ENCODE measurements around the gene UBQLN3.

The UBQLN3 gene

GRCh38 chr11:5509803-5510202 is at the start of gene UBQLN3:
UBQLN3 (minus strand) TSS chr11:5509957; CDS start chr11:5509558, 399 bp downstream.
- no peak for DNase-seq

- DNase-seq: no peak
These were observed 48.0 kb upstream of the UBQLN3 start for GRCh38 chr11:5557751-5558150.

DNA sequence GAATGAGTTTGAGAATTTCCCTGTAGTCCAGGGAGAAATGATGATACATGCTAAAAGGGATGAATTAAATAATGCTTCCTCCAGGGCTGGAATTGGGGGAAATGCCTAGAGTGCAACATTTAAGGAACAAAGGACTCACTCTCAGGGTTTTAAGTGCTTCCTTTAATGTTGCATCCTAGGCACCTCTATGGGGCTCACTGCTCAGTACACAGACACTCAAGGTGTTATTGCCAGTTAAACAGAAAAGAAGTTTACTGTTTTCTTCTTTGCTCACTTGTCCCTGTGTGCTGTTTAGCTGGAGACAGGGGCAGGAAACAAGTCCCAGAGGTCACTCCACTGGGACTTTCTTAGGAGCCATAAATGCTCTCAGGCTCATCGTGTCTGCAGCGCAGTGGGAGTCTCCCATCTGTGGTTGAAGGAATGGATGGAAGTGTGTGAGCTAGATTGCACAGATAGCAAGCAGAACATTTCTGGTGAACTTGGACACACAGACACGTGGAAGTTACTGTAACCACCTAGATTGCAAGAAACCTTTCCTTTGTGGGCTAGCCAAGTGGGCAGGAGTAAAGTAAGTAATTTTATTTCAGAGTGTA is 46.9 kb upstream of the UBQLN3 start:
- DNase-seq: no peak

GRCh38 chr11:5553343-5553742 is 43.6 kb upstream of the UBQLN3 start:
- no peak for DNase-seq

DNA sequence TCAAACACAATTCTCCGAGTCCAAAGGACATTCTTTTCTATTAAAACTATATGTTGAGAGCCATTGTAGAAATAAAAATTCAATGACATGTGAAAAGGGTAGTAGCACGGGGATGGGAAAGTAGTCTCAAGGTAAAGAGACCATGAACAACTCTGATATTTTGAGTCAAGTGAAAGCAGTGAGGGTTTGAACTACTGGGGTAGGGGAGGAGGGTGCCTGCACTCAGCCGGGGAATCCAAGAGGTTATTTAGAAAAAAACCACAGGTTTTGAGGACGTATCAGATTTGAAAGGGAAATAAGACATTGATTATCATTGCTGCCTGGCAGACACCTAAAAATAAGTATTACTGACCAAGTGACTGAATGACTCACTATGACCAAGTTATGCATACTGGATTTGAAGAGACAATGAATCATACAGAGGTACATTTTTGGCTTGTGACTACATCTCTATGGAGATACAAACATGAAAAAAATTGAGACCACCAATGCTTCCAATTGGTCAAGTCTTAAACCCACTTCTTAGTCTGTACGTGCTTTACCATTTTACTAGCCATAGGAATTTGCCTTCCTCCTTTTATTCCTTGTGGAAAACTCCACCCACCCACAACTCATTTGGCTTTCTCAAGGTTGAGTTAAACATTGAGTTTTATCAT is 40.8 kb upstream of the UBQLN3 start:
- DNase-seq: no peak

DNA sequence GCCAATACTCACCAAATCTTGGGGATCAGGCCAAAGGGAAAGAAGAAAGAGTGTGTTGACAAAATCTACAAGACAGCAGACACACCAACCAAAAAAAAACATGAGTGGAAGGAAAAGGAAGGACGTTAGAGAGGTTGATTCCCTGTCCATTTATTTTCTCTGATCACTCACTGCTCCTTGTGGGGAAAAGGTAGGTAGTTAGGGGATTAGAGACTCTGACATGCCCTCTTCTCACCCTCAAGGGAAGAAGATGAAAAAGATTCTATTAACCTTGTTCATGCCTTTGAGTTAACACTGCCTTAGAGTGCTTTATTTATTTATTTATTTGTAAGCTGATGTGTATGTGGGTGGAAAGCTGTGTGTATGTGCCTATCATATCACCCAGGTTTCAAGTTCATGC is 38.7 kb upstream of the UBQLN3 start, which contains the start of gene OR52H1:
TSS of gene OR52H1 (minus strand) at position 101 of the 400 bp plus-strand sequence. CDS start 3,035 bp downstream, outside the sequence.
- DNase-seq: no peak

DNA sequence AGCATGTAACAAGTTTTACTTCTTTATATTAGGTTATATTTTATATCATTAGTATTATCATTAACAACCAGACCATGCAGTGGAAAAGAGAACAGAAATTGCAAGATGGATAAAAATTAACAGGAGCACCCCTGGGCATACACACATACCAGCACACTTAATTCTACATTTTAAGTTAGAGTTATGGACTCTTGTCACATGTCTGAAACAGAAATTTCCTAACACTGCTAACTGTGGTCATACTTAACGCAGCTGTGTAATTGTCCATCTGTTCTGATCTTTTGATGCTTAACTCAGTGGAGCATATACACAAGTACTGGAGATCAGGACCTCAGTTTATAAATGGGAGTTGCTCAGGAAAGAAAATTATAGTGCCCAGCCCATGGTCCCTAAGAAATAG is 38.2 kb upstream of the UBQLN3 start:
- no peak for DNase-seq

- DNase-seq: no peak
These were observed 36.7 kb upstream of the UBQLN3 start for GRCh38 chr11:5546457-5546856.

GRCh38 chr11:5541427-5541826 is 31.7 kb upstream of the UBQLN3 start:
- DNase-seq: no peak

DNA sequence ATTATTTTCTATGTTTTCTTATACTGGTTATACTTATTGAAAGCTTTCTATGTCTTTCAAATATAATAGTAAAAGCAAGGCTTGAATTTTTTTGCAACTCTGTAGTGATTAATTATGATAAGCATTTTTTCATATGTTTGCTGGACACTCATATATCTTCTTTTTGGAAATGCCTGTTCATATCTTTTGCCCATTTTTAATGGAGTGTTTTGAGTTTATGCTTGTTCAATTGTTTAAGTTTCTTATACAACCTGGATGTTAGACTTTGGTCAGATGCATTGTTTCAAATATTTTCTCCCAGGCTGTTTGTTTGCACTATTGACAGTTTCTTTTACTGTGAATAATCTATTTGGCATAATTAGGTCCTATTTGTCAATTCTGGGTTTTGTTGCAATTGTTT is 26.7 kb upstream of the UBQLN3 start:
- DNase-seq: no peak

DNA sequence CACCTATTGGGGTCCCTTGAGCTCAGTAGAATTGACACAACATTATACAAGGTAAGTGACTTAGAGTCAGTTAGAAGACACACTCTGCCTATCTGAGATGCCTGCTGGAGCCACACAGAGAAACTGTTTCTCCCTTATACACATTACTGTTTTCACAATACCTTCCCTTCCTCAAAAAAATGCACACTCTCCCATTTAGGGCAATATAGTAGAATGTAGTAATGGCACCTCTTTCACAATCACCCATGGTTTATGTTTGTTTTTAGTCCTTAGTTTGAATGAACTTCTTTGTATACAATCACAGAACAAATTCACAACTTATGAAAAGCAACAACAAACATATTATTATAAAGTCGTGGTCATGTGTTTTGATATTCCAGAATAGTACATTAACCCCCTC is 24.3 kb upstream of the UBQLN3 start:
- no peak for DNase-seq

DNA sequence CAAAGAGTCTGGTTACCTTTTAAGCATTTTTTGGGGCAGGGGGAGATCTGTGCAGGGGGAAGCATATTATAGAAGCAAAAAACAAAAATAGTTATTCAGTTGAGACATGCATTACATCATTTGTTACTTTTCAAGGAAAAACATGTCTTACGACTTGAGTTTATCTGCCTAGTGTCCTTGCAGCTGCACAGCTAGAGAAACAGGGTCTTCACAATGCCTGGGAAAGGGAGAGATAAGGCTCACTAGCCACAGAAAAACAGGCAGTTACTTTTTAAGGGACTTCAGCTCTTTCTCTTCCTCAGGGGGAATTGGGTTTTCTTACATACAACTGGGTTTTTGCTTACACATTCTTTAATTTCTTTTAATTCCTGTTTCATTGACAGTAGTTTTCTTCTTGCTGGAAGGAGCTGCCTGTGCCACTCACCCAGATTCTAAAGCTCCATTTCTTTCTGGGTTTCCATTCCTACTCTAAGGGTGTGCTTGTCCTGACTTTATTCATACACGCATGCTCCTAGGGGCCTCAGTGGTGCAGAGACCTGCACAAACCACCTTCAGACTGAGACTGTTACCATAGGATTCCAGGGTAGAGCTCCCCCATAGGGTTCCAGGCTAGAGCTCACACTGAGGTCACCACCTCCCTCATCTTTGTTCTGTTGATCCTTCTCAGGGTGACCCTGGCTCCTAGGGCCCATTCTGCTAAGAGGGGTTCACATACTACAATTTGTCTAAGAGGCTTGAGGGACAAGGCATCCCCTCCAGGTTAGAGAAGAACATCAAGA is 21.5 kb upstream of the UBQLN3 start:
- no peak for DNase-seq

- no peak for DNase-seq
These were observed 18.7 kb upstream of the UBQLN3 start for GRCh38 chr11:5528495-5528894.

GRCh38 chr11:5527716-5528115 is 18.0 kb upstream of the UBQLN3 start:
- DNase-seq: no peak

DNA sequence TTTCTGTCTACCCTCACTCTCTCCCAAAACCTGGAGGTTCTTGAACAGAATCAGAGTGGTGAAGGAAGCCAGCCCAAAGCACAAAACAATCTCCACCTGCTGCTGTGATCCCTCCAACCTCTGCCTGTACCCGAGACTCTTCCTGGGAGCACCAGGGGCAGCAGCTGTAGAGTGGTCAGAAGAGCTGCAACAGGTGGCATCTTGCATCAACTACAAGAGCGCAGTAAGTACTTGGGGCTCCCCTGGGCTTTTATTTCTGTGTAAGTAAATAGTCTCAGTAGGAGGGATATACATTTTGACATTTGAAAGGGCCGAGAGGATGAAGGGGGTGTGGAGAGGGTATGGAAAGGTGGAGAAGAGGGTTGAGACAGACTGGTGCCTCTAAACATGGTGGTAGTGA is 15.0 kb upstream of the UBQLN3 start:
- no peak for DNase-seq

DNA sequence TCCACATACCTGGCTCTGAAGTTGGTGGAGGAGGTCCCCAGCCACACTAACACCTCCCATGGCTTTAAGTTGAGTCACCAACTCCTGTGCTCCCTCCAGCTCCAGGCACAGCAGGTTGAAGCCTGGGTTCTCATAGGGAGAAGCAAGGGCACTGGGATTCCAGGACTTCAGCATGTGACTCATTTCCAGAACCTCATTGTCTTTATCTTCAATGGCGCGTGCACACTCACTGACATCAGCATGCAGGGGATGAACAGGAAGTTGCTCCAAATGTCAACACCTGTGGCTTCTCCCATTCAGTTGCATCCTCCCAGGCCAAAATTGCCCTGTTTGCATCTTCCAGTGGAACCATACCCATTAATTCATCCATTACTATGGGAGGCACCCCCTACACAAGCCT is 12.6 kb upstream of the UBQLN3 start:
- DNase-seq: no peak

DNA sequence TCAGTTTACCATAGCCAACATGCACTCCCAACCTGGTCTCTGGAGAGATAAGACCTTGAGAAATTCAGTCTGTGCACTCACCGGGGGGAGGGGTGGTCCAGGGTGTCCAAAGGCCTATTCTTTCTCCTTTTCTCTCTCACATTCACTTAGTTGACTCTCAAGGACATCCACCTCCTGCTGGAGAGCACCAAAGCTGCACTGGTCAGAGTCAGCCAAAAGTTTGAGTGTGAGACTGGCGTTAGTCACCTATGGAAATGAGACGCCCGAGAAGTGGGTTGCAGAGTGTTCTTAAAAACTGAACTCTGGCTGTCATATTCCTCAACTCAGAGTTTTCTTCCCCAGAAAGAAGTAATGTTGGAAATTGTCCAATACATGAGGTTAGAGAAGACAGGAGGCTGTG is 11.8 kb upstream of the UBQLN3 start:
- no peak for DNase-seq

DNA sequence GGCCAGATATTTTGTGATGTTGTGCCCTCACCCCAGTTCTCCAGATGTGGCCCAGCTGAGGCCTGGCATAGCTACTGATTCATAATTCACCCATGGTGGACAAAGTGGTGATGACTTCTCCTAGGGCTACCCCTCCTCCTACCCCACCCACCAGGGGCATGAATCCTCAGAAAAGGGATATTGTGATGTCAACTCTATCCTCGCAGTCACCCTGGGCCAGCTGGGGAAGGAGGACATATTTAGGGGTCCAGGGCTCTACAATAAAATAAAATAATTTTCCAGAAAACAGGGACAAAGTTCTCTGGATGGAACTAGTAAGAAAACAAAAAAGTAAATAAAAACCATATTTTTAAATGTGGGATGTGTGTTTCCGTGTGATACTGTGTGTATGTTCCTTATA is 6.8 kb upstream of the UBQLN3 start, which contains the start of gene UBQLNL:
TSS of gene UBQLNL (minus strand) at position 101 of the 400 bp plus-strand sequence. CDS start 258 bp downstream, outside the sequence.
- DNase-seq: no peak

DNA sequence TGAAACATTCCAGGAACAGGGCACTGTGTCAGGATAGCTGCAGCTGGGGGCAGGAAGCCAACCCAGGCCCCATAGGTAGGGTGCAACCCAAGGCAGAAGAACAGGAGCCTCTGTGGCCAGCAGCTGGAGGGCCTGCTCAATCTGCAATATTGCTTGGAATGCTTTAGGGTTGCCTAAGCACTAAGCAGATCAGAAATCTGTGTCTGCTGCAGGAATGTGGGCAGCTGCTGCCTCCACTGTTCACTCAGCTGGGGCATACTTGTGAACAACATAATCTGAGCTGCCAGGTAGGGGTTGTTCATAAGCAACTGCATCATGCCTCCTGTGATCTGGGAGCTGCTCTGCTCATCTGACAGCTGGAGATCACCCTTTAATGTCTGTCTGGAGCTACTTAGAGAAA is 5.1 kb upstream of the UBQLN3 start:
- DNase-seq: no peak

- DNase-seq: no peak
These were observed 1.2 kb downstream of the UBQLN3 start for GRCh38 chr11:5508605-5509004.

GRCh38 chr11:5507933-5508305 is 1.8 kb downstream of the UBQLN3 start:
- DNase-seq: no peak

- DNase-seq: no peak
These were observed 2.4 kb downstream of the UBQLN3 start for GRCh38 chr11:5507177-5507932.

- DNase-seq: no peak
These were observed 4.3 kb downstream of the UBQLN3 start for GRCh38 chr11:5505363-5506048.
